GM18861 (cell line): Measurements from ENCODE around the gene ABI3BP.
"Not testable (repeated sequence)": the region's sequence is repeated elsewhere in the genome, so short reads cannot be mapped to it uniquely, and the experiment has no call there.

Source experiments
- ATAC-seq: cut with Tn5 transposase; IDR thresholded peaks from one replicate; pipeline ENCODE4 v1.9.1; 2021; ENCODE audit not compliant: unreplicated experiment

Gene ABI3BP

GRCh38 chr3:100953103-100953502 lies 40.1 kb downstream of the ABI3BP start:
- ATAC-seq: no peak

- ATAC-seq: no peak
Observed at GRCh38 chr3:100947119-100947518, 46.1 kb downstream of the ABI3BP start.

- not testable (repeated sequence) for ATAC-seq
Observed at GRCh38 chr3:100946096-100946495, 47.1 kb downstream of the ABI3BP start.

- ATAC-seq: no peak
Observed at GRCh38 chr3:100941451-100941850, 51.8 kb downstream of the ABI3BP start.

GRCh38 chr3:100941041-100941440 lies 52.2 kb downstream of the ABI3BP start:
- ATAC-seq: no peak

- ATAC-seq: no peak
Observed at GRCh38 chr3:100936931-100937330, 56.3 kb downstream of the ABI3BP start.

- ATAC-seq: no peak
Observed at GRCh38 chr3:100932491-100932890, 60.7 kb downstream of the ABI3BP start.

- no peak for ATAC-seq
Observed at GRCh38 chr3:100928638-100929428, 64.4 kb downstream of the ABI3BP start.

GRCh38 chr3:100927775-100928174 lies 65.4 kb downstream of the ABI3BP start:
- ATAC-seq: no peak

- no peak for ATAC-seq
Observed at GRCh38 chr3:100915706-100916495, 77.3 kb downstream of the ABI3BP start.

GRCh38 chr3:100913870-100914648 lies 79.2 kb downstream of the ABI3BP start:
- ATAC-seq: no peak

GRCh38 chr3:100912976-100913545 lies 80.2 kb downstream of the ABI3BP start:
- ATAC-seq: no peak

GRCh38 chr3:100912571-100912970 lies 80.7 kb downstream of the ABI3BP start:
- ATAC-seq: no peak

GRCh38 chr3:100911956-100912355 lies 81.3 kb downstream of the ABI3BP start:
- ATAC-seq: no peak

- ATAC-seq: no peak
Observed at GRCh38 chr3:100910986-100911385, 82.2 kb downstream of the ABI3BP start.

- no peak for ATAC-seq
Observed at GRCh38 chr3:100902572-100902971, 90.6 kb downstream of the ABI3BP start.

- no peak for ATAC-seq
Observed at GRCh38 chr3:100900671-100901335, 92.4 kb downstream of the ABI3BP start.

GRCh38 chr3:100899440-100900091 lies 93.7 kb downstream of the ABI3BP start:
- ATAC-seq: peak; percentile 82

GRCh38 chr3:100898681-100899080 lies 94.5 kb downstream of the ABI3BP start:
- ATAC-seq: no peak

- no peak for ATAC-seq
Observed at GRCh38 chr3:100896994-100897393, 96.2 kb downstream of the ABI3BP start.
